Measurements from ENCODE around the gene DUSP21. TPM values are rescaled to one million over a fixed set of nuclear protein-coding genes. Genes with fewer than 3 reads are reported as not detected.
"Not testable (repeated sequence)": the region's sequence is repeated elsewhere in the genome, so short reads cannot be mapped to it uniquely, and the experiment has no call there.

Gene DUSP21
- not detected in 2 replicates for total RNA-seq (2014; rRNA removed; shearing (Covaris generic))

DNA sequence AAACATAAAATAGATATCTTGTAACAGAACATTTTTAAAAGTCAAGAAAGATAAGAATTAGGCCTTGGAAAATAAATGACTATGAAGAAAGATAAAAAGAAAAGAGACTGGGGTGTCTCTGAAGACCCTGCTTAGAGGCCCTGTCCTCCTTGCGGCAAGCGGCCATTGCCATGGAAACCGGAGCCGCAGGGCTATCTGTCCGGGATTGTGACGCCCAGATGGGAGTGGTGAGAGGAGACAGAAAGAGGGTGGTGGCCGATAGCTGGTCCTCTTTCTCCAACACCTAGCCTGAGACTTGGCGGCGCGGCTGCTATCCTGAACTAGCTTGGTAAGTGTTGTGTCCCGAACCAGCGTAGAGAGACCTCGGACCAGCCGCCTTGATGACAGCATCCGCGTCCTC lies at the start of gene DUSP21:
Gene DUSP21, plus strand, starts transcription at position 269 of the 400 bp plus-strand sequence. Its CDS starts 112 bp downstream, at position 381.
- DNase-seq (ENCODE audit: low read depth): no peak

DNA sequence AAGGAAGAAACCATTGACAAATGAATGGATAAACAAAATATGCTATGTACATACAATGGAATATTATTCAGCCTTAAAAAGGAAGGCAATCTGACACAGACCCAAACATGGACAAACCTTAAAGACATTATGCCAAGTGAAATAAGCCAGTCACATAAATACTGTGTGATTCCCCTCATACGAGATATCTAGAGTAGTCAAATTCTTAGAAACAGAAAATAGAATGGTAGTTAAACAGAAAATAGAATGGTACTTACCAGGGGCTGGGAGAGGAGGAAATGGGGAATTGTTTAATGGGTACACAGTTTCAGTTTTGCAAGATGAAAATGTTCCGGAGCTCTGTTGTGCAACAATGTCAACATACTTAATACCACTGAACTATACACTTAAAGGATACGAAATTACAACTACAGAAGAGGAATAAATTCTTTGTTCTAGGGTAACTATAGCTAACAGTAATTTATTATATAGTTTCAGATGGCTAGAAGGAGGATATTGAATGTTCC lies 47.8 kb upstream of the DUSP21 start:
- no peak for DNase-seq (ENCODE audit: low read depth)

DNA sequence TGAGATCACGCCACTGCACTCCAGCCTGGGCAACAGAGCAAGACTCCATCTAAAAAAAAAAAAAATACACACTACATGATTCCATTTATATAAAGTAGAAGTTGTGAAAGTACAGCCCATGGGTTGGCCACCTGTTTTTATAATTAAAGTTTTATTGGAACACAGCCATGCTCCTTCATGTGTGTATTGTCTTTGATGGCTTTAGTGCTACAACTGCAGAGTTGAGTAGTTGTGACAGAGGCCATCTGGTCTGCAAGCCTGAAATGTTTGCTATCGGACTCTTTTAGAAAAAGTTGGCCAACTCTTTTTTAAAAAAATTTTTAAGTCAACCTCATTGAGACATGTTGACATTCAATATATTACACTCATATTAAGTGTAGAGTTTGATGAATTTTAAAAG lies 41.2 kb upstream of the DUSP21 start:
- DNase-seq (ENCODE audit: low read depth): no peak

DNA sequence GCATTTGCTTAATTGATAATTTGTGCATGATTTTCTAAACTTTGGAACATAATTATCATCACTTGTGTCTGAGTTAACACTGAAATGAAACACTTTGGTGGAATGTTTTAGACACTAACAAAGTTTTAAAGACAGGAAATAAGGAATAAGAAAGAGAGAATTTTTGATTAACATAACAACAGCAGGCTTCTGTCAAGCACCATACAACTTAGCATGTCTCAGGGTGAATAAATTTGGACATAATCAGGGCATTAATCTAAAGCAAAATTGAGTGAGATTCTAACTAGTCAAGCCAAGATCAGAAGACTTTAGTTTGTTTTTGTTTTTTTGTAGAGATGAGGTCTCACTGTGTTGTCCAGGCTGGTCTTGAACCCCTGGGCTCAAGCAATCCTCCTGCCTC lies 28.1 kb upstream of the DUSP21 start:
- DNase-seq (ENCODE audit: low read depth): no peak

DNA sequence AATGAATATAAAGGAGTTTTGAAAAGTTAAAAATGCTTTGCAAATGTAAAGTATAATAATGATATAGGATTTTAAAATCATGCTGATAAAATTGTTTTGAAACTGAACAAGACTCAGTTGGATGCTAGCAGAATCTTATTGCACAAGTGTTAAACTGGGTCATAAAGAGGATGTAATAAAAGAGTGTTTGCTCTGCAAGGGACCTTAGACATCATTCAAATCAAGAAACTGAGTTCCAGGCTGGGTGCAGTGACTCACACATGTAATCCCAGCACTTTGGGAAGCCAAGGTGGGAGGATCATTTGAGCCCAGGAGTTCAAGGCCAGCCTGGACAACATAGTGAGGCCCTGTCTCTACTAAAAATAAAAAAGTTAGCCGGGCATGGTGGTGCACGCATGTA lies 27.5 kb upstream of the DUSP21 start:
- DNase-seq (ENCODE audit: low read depth): no peak

DNA sequence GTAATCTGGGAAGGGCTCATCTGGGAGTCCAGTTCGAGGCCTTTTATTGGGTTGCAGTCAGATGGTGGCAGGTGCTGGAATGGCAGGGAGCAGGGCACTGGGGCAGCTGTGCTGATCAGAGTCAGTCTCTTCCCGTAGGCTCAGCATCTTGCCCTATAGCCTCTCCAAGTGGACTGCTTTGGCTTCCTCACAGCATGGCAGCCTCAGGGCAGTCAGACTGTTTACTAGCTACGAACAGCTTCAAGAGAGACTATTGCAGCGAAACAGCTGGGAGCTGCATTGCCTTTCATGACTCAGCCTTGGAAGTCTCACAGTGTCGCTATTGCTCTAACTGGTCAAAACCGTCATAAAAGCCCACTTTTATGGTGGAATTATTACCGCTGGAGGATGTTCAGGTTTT lies 26.8 kb upstream of the DUSP21 start:
- DNase-seq (ENCODE audit: low read depth): peak; percentile 2

DNA sequence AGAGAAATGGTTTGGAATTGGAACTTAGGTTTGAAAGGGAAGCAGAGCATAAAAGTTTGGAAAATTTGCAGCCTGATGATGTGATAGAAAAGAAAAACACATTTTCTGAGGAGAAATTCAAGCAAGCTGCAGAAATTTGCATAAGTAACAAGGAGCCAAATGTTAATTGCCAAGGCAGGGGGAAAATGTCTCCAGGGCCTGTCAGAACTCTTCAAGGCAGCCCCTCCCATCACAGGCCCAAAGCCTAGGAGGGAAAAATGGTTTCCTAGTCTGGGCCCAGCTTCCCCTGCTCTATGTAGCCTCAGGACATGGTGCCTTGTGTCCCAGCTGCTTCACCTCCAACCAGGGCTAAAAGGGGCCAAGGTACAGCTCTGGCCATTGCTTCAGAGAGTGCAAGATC lies 21.2 kb upstream of the DUSP21 start:
- DNase-seq (ENCODE audit: low read depth): no peak

DNA sequence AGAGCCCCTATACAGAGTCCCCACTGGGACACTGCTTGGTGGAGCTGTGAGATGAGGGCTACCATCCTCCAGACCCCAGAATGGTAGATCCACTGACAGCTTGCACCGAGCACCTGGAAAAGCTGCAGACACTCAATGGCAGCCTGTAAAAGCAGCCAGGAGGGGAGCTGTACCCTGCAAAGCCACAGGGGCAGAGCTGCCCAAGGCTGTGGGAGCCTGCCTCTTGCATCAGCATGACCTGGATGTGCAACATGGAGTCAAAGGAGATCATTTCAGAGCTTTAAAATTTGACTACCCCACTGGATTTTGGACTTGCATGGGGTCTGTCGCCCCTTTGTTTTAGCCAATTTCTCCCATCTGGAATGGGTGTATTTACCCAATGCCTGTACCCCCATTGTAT lies 20.6 kb upstream of the DUSP21 start:
- not testable (repeated sequence) for DNase-seq (ENCODE audit: low read depth)

DNA sequence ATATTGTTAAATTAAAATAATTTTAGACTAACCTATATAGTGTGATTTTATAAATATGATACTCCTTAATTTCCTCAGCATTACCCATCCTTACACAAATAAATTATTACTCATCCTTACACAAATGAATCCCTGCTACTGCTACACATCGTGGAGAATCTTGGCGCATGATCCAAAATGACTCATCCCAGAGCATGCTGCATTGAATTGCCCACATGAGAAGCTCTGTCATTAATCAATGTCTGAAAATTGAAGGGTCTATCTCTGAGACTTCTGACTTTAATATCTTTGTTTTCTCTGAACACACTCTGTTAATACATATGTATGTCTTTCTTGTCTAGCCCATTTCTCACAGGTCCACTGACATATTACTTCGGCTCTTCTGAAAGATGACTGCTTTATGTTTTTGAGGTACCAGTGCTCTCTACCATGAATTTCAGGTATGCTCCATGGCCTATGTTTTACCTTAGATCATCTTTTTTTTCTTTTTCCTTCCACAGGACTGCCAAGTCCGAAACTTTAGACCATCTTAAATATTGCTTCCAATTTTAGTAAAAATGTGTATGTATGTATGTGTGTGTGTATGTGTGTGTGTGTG lies 15.7 kb upstream of the DUSP21 start:
- DNase-seq (ENCODE audit: low read depth): peak; percentile 74

DNA sequence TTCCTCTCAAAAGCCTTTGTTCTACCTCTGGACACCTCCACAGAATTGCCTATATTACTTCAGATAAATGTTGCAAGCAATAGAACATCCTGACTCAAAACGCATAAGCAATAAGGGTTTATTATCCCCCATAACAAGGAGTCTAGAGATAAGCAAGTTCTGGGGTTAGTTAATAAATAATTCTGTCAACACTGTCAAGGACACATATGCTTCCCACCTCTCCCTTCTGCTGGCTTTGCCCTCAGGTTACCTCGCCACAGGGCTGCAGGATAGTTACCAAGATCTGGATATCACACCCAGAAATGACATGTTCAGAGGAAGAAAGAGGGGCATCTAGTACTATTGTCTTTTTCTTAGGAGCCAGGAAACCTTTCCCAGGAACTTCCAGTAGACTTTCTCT lies 14.0 kb upstream of the DUSP21 start:
- no peak for DNase-seq (ENCODE audit: low read depth)

DNA sequence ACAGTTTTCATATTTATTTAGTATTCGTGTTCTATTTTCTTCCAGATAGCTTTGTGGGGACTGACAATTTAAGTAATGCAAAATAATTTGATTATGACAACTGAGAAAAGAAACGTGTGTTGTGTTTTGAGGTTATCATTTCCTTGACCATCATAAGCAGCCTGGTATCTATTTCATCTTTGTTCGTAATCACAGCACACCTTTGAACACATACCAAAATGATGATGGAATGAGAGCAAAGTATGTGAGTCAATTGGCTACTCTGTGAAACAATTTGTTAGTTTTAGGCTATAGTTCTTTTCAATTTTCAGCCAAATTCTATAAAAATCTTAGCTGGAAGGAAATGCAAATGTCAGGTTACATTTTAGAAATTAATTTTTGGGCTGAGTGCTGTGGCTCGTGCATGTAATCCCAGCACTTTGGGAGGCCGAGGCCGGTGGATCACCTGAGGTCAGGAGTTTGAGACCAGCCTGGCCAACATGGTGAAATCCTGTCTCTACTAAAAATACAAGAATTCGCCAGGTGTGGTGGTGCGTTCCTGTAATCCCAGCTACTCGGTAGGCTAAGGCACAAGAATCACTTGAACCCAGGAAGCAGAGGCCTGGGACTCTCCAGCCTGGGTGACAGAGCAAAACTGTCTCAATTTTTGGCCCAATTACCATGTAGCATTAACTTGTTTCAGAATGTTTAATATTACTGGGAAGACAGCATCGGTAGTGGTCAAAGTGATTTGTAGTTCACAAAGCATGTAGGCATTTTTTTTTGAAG lies 1.1 kb upstream of the DUSP21 start:
- no peak for DNase-seq (ENCODE audit: low read depth)

DNA sequence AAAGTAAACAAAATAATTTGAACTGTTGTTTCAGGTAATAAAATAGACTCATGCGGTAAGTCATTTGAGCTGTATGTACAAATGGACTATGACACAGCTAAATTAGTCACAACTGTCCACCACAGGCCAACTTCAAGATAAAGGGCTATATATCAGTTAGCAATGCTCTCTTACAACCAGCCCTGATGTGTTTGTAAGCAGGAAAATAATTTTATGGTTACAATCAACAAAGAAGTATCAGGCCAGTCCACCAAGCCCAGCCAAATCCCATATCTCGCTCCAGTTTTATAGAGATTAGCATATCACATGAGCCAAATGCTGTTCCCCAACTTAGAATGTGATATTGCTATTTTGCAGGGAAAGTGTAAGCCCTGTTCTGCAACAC lies 511 bp upstream of the DUSP21 start:
- peak; percentile 7 for DNase-seq (ENCODE audit: low read depth)

DNA sequence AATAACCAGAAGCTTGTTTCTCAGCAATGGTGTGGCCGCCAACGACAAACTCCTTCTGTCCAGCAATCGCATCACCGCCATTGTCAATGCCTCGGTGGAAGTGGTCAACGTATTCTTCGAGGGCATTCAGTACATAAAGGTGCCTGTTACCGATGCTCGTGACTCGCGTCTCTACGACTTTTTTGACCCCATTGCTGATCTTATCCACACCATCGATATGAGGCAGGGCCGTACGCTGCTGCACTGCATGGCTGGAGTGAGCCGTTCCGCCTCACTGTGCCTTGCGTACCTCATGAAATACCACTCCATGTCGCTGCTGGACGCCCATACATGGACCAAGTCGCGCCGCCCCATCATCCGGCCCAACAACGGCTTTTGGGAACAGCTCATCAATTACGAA lies 383 bp downstream of the DUSP21 start:
- DNase-seq (ENCODE audit: low read depth): no peak

DNA sequence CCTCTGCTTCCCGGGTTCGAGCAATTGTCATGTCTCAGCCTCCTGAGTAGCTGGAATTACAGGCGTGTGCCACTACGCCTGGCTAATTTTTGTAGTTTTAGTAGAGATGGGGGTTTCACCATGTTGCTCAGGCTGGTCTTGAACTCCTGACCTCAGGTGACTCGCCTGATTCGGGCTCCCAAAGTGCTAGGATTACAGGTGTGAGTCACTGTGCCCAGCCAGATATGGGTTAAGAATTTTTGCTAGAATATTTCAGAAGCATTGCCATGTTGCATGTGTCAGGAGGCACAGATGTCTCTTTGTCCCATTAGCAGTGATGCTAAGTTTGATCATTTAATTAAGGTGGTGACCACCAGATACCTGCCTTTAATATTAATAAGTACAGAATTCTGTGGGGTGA lies 7.1 kb downstream of the DUSP21 start:
- DNase-seq (ENCODE audit: low read depth): not testable (repeated sequence)

DNA sequence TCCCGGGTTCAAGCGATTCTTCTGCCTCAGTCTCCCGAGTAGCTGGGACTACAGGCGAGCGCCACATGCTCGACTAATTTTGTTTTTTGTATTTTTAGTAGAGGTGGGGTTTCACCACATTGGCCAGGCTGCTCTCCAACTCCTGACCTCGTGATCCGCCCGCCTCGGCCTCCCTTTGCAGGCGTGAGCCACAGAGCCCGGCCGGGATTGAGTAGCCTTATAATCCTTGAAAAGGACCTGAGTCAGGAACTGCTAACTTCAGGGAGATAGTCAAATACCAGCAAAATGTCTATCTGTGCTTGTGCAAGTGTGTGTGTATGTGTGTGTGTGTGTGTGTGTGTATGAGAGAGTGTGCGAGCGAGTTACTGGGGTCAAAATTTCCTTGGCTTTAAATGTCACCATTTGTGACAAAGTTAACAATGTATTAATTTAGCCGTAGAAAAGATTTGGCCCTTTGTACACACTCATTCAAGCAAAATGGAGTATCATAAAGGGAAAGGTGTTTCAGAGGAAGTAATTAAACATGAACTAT lies 27.4 kb downstream of the DUSP21 start:
- DNase-seq (ENCODE audit: low read depth): no peak

DNA sequence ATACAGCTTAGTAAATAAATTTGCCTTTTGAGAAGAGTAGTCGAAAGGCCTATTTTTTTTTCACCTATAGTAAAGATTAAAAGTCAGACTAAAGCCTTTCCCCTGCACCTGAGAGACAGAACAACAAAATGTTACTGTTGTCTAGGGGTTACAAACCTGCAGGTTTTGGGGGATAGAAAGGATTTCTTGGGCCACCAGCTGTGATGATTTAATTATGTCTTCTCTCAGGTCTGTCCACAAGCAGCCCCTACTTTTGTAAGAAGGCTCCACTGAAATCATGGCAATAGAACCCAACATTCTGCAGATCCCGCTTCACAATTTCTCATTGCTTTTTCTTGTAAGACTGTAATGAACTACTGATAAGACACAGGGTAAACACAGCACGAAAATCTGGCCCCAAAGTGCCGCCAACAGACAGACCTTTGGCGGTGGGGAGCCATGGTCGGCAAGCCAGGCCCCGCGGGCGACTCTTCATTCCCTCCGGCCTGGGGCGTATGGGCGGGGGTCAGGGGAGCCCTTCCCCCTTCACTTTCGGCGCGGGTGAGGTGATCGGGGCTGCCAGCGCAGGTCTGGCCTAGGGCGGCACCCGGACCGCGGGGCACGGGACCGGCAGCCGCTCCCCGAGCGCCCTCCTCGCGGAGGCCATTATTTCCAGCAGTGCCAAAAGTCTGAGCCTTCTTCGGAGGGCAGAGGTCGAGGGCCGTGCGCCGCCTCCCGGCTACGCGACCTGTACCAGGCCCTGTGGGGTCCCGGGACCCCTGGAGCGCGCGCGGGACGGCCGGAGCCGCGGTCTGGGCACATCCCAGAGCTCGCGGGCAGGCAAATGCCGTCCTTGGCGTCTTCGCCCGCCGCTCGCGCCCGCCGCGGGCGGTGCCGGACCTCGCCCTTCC lies 28.4 kb downstream of the DUSP21 start:
- DNase-seq (ENCODE audit: low read depth): no peak

DNA sequence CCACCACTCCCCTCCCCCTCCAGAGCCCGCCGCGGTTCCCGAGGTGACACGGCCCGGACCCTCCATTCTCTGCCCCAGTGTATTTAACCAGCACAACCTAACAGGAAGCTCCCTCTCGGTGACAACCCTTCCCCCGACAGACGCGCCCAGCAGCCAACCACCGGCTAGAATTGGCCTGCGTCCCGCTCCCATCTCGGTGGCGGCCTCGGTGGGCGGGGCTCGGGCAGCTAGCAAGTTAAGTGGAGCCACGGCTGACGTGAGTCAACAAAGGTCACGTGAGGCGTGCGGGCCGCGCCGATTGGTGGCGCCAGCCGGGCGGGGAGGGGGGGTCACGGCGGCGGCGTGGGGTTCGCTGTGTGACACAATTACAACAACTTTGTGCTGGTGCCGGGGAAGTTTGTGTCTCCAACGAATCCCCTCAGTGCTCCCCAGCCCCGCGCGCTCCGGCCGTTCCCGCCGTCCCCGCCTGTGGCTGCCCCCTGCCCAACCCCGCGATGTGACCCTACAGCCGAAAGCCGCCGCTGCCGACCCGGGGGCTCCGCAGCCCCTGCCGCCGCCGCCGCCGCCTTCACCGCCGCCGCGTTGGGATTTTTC lies 29.1 kb downstream of the DUSP21 start, which contains the start of gene KDM6A:
Gene KDM6A, plus strand, starts transcription at position 368 of the 594 bp plus-strand sequence. CDS start 364 bp downstream, outside the sequence.
- peak; percentile 96 for DNase-seq (ENCODE audit: low read depth)

DNA sequence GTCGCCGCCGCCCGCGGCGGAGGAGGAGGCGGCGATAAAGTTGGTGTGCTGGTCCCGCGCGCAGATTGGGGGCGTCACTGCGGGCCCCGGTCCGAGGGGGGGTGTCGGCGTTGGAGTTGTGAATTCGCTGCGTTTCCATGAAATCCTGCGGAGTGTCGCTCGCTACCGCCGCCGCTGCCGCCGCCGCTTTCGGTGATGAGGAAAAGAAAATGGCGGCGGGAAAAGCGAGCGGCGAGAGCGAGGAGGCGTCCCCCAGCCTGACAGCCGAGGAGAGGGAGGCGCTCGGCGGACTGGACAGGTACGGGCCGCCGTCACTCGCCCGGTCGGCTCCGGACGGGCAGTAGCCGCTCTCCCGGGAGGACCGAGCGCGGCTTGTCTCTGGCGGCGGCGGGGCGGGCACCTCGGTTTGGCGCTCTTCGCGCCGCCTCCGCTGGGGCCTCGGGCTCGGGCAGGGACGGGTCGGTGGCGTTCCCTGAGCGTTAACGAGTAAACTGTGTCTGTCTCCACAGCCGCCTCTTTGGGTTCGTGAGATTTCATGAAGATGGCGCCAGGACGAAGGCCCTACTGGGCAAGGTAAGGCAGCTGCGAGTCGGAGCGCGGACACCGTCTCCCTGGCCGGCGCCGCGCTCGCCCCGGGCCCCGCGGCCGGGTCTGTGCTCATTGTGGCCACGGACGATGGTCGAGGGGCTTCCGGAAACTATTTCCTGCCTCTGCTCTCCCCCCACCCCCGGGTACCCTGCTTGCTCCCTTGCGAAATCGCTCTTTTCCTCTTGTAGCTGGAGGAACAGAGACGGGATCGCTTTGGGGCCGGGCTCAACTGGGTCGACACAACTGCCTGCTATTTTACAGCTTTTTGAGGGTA lies 29.8 kb downstream of the DUSP21 start:
- DNase-seq (ENCODE audit: low read depth): peak; percentile 45

DNA sequence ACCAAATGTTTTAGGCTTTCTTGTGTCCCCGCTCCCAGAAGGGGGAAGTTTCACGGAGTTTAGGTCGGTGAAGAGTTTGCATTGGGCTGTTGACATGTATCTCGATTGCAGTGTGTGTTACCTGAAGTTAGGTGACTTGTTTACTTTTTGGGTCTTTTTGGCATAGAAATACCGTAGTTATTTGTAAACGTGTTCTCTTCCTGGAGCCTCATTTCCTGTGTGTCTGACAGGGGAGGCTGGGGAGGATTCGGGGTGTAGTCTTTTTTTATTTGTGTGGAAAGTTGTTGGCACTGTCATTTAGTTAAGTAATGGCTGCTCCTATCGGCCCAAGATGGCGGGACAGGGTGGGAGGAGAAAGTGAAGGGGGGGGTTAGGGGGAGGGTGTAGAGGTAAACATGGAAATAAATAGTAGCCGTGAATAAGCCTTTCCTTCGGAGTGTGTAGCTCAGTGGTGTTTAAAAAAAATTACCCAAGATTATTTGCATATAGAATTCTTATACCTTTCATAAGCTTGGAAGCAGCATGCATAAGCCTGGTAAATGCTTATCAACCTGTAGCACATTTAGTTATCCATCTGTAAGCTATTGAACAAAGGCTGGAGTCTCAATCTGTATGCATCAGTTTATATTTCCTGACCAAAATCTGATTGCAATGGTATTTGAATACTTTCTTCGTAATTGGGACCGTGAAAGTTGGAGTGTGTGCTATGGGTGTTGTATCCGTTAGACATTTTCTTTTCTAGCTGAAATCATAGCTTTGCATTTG lies 30.8 kb downstream of the DUSP21 start:
- DNase-seq (ENCODE audit: low read depth): peak; percentile 17

DNA sequence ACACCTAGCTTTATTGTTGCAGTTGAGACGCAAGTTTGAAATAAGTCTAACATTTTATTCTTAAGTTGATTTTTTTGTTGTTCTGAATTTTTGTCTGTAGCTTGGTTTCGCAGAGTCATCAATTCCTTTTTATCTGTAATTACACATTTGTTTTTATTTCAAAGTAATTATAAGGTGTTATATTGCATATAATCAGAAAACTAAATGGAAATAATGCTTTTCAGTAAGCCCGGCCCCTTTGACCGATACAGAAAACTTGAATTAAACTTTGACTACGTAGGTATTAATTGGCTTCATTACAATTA lies 31.3 kb downstream of the DUSP21 start:
- DNase-seq (ENCODE audit: low read depth): no peak
